ENCODE results near the gene MARCHF2. TPM values are rescaled to one million over a fixed set of nuclear protein-coding genes. Genes with fewer than 3 reads are reported as not detected.

Gene MARCHF2
- polyA plus RNA-seq, 3 donors = 47.8 to 117 (median 90.8) TPM

- no peak overlapping the region for H3K9ac ChIP-seq (ENCODE audit: insufficient read depth, low read length, poor library complexity, severe bottlenecking)
- peaks cover 80% of the 10 kb centered on the region for H4K20me1 ChIP-seq (ENCODE audit: insufficient read depth, low read length)
- peaks cover 65 to 86% of the 10 kb centered on the region in 2 donors for H3K36me3 ChIP-seq (replicated peaks in 1 of 2; ENCODE audit: control insufficient read depth in 1 of 2, insufficient read depth in 2 of 2, low read length in 2 of 2)
- peaks cover 0 to 6% of the 10 kb centered on the region in 2 donors for H3K9me3 ChIP-seq (replicated peaks in 1 of 2; ENCODE audit: control insufficient read depth in 1 of 2, insufficient read depth in 1 of 2, low read length in 2 of 2)
- H3K4me3 ChIP-seq (replicated peaks in 1 of 3; ENCODE audit: low read depth in 2 of 3, low read length in 3 of 3) = no peak overlapping the region
- H3K4me1 ChIP-seq (ENCODE audit: control insufficient read depth in 1 of 2, insufficient read depth in 2 of 2, low read length in 2 of 2) = peaks cover 30 to 31% of the 10 kb centered on the region in 2 donors
- no peak overlapping the region for H3K4me2 ChIP-seq (replicated peaks; ENCODE audit: extremely low read depth, low read length, poor library complexity, severe bottlenecking)
- peaks cover 40% of the 10 kb centered on the region for H3K4me1 Mint-ChIP-seq
- 100% methylated on average over 1 of the region's 6 CpGs for WGBS (ENCODE audit: insufficient coverage)
- peak overlapping the region in 1 of 2 donors; percentile 23 for H3K27ac ChIP-seq (ENCODE audit: low read depth in 1 of 2, low read length in 2 of 2)
- no peak overlapping the region for H2AFZ ChIP-seq (ENCODE audit: insufficient read depth, low read depth, low read length, poor library complexity, severe bottlenecking)
- peaks cover 0 to 4% (median 0%) of the 10 kb centered on the region in 3 donors for H3K27me3 Mint-ChIP-seq (ENCODE audit: low read depth in 3 of 3)
- no peak for TF ChIP-seq CTCF (IDR thresholded peaks at IDR 0.05)
- no peak overlapping the region for H3K4me3 Mint-ChIP-seq
- peaks cover 0 to 8% (median 6%) of the 10 kb centered on the region in 7 donors for H3K9me3 Mint-ChIP-seq
- H3K36me3 Mint-ChIP-seq = peaks cover 76 to 92% of the 10 kb centered on the region in 2 donors
- DNase-seq = no peak
- intact Hi-C loops (cut with micrococcal nuclease) = no loop called here
- peaks cover 90% of the 10 kb centered on the region for H3K79me2 ChIP-seq (ENCODE audit: insufficient read depth, low read length)
- peak overlapping the region in 1 of 7 donors; percentile 25 for H3K27ac Mint-ChIP-seq
- H3K27me3 ChIP-seq (ENCODE audit: control insufficient read depth in 2 of 2, insufficient read depth in 2 of 2, low read length in 2 of 2) = no peaks in the 10 kb centered on the region
Measured at GRCh38 chr19:8481616-8482015, 68.5 kb downstream of the MARCHF2 start.

GRCh38 chr19:8482696-8483095 lies 69.6 kb downstream of the MARCHF2 start:
- peak overlapping the region in 6 of 7 donors; percentile 15 to 94 (median 54) for H3K27ac Mint-ChIP-seq
- Histone ChIP-seq H3K79me2 (ENCODE audit: insufficient read depth, low read length) (peaks cover 83% of the 10 kb centered on the region), H2AFZ (ENCODE audit: insufficient read depth, low read depth, low read length, poor library complexity, severe bottlenecking) (no peak overlapping the region), H3K4me2 (replicated peaks; ENCODE audit: extremely low read depth, low read length, poor library complexity, severe bottlenecking) (no peak overlapping the region), H4K20me1 (ENCODE audit: insufficient read depth, low read length) (peaks cover 71% of the 10 kb centered on the region), H3K36me3 (replicated peaks in 1 of 2; ENCODE audit: control insufficient read depth in 1 of 2, insufficient read depth in 2 of 2, low read length in 2 of 2) (peaks cover 59 to 79% of the 10 kb centered on the region in 2 donors), H3K4me3 (replicated peaks in 1 of 3; ENCODE audit: low read depth in 2 of 3, low read length in 3 of 3) (no peak overlapping the region), H3K9me3 (replicated peaks in 1 of 2; ENCODE audit: control insufficient read depth in 1 of 2, insufficient read depth in 1 of 2, low read length in 2 of 2) (peaks cover 0 to 6% of the 10 kb centered on the region in 2 donors), H3K9ac (ENCODE audit: insufficient read depth, low read length, poor library complexity, severe bottlenecking) (no peak overlapping the region), H3K27me3 (ENCODE audit: control insufficient read depth in 2 of 2, insufficient read depth in 2 of 2, low read length in 2 of 2) (no peaks in the 10 kb centered on the region), H3K4me1 (ENCODE audit: control insufficient read depth in 1 of 2, insufficient read depth in 2 of 2, low read length in 2 of 2) (peaks cover 41 to 42% of the 10 kb centered on the region in 2 donors), H3K27ac (ENCODE audit: low read depth in 1 of 2, low read length in 2 of 2) (peak overlapping the region in 1 of 2 donors; percentile 92)
- peaks cover 50% of the 10 kb centered on the region for H3K4me1 Mint-ChIP-seq
- H3K36me3 Mint-ChIP-seq = peaks cover 74 to 90% of the 10 kb centered on the region in 2 donors
- TF ChIP-seq CTCF (IDR thresholded peaks at IDR 0.05) = no peak
- DNase-seq = no peak
- H3K27me3 Mint-ChIP-seq (ENCODE audit: low read depth in 3 of 3) = peaks cover 0 to 4% (median 2%) of the 10 kb centered on the region in 3 donors
- peaks cover 0 to 8% (median 6%) of the 10 kb centered on the region in 7 donors for H3K9me3 Mint-ChIP-seq
- intact Hi-C loops (cut with micrococcal nuclease) = no loop called here
- no peak overlapping the region for H3K4me3 Mint-ChIP-seq
- 99% methylated on average over 9 of the region's 11 CpGs for WGBS (ENCODE audit: insufficient coverage)

All from CD14-positive monocyte (primary cell).